HL-60 (cell line): ENCODE data around the gene PTRHD1.

Experiments used
- CTCF ChIP-seq: IDR thresholded peaks from one replicate; pipeline ENCODE4 v1.5.1; 2011; ENCODE audit warnings: low read length, control low read depth, inconsistent platforms; ENCODE audit not compliant: insufficient read depth
- GABPA ChIP-seq: IDR thresholded peaks from 2 replicates; pipeline ENCODE4 v1.6.1; 2012; ENCODE audit warnings: low read depth
- POLR2AphosphoS5 ChIP-seq: IDR thresholded peaks from 2 replicates; pipeline ENCODE4 v1.6.1; 2012; ENCODE audit warnings: low read depth
- TF ChIP-seq, protein P1 (sequence below): IDR thresholded peaks from 2 replicates; pipeline ENCODE4 v1.6.1; 2012; ENCODE audit warnings: low read depth; ENCODE audit not compliant: insufficient replicate concordance

GRCh38 chr2:24749069-24749691, 44.0 kb downstream of the PTRHD1 start:
- TF ChIP-seq CTCF (no peak), POLR2AphosphoS5 (no peak), GABPA (no peak)
- TF ChIP-seq, protein P1, sequence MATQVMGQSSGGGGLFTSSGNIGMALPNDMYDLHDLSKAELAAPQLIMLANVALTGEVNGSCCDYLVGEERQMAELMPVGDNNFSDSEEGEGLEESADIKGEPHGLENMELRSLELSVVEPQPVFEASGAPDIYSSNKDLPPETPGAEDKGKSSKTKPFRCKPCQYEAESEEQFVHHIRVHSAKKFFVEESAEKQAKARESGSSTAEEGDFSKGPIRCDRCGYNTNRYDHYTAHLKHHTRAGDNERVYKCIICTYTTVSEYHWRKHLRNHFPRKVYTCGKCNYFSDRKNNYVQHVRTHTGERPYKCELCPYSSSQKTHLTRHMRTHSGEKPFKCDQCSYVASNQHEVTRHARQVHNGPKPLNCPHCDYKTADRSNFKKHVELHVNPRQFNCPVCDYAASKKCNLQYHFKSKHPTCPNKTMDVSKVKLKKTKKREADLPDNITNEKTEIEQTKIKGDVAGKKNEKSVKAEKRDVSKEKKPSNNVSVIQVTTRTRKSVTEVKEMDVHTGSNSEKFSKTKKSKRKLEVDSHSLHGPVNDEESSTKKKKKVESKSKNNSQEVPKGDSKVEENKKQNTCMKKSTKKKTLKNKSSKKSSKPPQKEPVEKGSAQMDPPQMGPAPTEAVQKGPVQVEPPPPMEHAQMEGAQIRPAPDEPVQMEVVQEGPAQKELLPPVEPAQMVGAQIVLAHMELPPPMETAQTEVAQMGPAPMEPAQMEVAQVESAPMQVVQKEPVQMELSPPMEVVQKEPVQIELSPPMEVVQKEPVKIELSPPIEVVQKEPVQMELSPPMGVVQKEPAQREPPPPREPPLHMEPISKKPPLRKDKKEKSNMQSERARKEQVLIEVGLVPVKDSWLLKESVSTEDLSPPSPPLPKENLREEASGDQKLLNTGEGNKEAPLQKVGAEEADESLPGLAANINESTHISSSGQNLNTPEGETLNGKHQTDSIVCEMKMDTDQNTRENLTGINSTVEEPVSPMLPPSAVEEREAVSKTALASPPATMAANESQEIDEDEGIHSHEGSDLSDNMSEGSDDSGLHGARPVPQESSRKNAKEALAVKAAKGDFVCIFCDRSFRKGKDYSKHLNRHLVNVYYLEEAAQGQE = no peak
